GM19463 (cell line): ENCODE data around the gene AGO4.

Source experiments
- ATAC-seq: cut with Tn5 transposase; IDR thresholded peaks from one replicate; pipeline ENCODE4 v1.9.1; 2021; ENCODE audit warnings: mild to moderate bottlenecking, moderate library complexity; ENCODE audit not compliant: unreplicated experiment

The AGO4 gene

DNA sequence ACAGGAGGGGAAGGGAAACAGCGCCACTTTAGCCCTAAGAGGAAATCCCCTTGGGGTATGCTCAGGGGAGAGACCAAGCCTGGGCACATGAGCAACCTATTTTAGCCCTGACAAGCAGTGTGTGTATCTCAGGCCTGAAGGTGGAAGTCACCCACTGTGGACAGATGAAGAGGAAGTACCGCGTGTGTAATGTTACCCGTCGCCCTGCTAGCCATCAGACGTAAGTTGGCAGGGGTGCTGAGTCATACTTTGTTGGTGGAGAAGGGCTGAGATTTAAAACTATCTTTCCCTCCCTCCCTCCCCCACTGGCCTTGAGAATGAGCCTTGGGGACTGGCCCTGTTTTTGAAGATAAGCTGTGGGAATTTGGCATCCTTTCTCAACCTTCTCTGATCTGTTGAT is 86.4 kb downstream of the AGO4 start:
- peak; percentile 82 for ATAC-seq

DNA sequence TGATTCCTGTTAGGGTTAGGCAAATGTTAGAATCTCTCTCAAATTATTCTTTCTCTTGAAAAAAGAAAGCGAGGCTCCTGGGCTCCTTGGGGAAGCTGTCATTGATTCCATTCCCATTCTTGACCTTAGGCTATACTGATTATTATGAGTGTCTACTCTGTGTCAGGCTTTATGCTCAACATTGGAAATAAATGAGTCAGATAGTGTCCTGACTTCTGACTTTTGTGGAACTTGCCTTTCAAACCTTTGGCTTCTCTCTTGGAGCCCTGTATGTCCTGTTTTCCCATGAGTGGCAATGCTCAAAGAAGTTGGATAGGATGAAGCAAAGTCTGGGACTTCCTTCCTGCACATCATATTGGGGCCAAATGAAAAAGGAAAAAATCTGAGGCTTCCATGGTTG is 86.8 kb downstream of the AGO4 start:
- no peak for ATAC-seq

DNA sequence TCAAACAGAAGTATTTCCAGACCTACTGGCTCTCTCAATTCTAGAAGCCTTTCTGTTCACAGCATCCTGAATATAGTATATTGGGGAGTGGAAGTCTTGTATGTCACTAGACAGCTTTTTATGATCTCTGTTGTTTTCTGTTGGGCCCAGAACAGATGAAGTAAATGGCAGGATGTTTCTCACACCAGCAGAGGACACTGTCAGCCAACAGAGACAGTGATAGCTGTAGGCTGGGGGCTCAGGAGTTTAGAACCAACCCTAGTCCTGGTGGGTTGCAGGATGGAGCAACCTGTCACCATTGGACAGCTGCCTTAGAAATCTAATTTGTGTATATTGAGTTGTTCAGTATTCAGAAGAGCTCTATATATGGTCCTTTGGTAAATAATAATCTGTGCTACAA is 92.1 kb downstream of the AGO4 start:
- no peak for ATAC-seq

DNA sequence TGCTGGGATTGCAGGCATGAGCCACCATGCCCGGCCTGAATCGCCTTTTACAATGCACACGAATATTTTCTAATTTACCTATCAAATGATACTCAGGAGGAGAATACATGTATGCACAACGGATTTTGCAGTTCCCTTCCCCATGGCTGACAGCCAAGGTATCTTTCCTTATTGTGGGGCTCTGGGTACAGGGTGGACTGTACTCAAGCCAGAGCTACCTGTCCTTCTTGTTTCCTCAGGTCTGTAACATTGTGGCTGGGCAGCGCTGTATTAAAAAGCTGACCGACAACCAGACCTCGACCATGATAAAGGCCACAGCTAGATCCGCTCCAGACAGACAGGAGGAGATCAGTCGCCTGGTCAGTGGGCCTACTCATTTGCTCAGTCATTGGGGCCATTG is 93.4 kb downstream of the AGO4 start:
- ATAC-seq, result no peak

DNA sequence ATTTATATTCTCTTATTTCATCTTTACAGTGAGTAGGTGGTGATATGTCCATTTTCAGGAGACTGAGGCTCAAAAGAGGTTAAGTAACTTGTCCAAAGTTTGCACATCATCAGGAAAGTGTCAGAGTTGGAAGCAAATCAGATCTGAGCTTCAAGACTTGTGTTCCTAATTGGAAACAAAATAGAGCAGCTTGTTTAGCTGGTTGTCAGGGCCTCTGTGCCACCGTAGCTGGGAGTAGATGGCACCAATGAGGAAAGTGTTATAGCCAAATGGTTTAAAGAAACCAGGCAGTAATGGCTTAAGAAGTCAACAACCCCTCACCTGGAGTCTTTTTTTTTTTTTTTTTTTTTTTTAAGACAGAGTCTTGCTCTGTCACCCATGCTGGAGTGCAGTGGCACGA is 94.9 kb downstream of the AGO4 start:
- ATAC-seq, result no peak
